GM06990 (cell line): ENCODE results near the gene AIF1.

Experiments used
- DNase-seq: peaks from one replicate; pipeline ENCODE4 v3.0.0-alpha.2; 2011; ENCODE audit not compliant: insufficient read length; ENCODE audit errors: extremely low read depth
- H3K27me3 ChIP-seq: replicated peaks from 2 replicates; pipeline ENCODE4 v1.6.0; 2011; ENCODE audit warnings: low read length; ENCODE audit not compliant: control insufficient read depth, insufficient read depth
- H3K36me3 ChIP-seq: 2 replicates; pipeline ENCODE4 v1.5.1; 2011; ENCODE audit warnings: low read length; ENCODE audit not compliant: control insufficient read depth, insufficient read depth
- H3K4me3 ChIP-seq: replicated peaks from 2 replicates; pipeline ENCODE4 v1.5.1; 2011; ENCODE audit warnings: low read depth, mild to moderate bottlenecking, control low read depth, low read length
- CTCF ChIP-seq: IDR thresholded peaks from 2 replicates; pipeline ENCODE4 v1.5.1; 2011; ENCODE audit warnings: low read length, control low read depth, mild to moderate bottlenecking, inconsistent platforms; ENCODE audit not compliant: insufficient read depth, poor library complexity, severe bottlenecking

Gene AIF1

DNA sequence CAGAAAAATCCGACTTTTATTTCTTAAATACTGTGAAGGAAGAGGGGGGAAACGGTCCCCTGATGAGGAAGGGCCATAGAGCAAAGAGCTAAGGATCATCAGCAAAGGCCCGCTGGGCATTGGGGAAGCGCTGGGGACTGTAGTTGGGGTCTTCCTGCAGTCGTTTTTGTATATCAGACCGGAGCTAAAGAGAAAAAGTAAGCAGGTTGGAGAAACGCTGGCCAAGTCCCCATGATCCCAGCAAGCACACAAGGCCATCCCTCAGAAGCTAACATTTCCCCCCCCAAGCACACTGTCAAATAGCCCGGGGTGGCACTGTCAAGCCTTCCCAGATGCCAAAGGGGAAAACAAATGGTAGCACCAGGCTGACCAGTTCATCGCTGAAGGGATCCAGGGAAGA, 24.0 kb downstream of the AIF1 start:
- Histone ChIP-seq H3K4me3 (no peak overlapping the region), H3K36me3 (peaks cover 64% of the 10 kb centered on the region), H3K27me3 (no peaks in the 10 kb centered on the region)
- TF ChIP-seq CTCF, result no peak
- DNase-seq, result no peak

DNA sequence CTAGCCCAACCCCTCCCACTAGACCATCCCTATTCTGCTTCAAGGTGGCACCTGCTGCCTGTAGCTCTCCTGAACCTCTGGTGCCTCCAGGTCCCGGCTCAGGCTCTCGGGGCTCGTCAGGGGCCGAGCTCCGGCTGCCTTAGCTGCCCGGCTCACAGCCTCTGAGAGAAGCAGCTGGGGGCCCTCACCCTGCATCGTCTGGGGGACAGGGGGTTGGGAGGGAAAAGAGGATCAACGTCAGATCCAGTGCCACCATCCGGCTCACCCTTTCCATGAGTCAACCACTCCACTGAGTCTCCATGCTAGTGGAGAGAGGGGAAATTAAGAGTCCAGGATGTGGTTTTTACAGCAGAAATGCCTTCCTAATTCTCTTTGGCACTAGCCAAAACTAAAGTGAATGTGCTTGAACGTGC, 24.4 kb downstream of the AIF1 start:
- no peak for DNase-seq
- Histone ChIP-seq H3K36me3 (peaks cover 65% of the 10 kb centered on the region), H3K4me3 (no peak overlapping the region), H3K27me3 (no peaks in the 10 kb centered on the region)
- no peak for TF ChIP-seq CTCF

- H3K36me3 ChIP-seq, result peaks cover 63% of the 10 kb centered on the region
- TF ChIP-seq CTCF, result no peak
- no peaks in the 10 kb centered on the region for H3K27me3 ChIP-seq
- H3K4me3 ChIP-seq, result no peak overlapping the region
- DNase-seq, result no peak
These were observed 25.6 kb downstream of the AIF1 start for GRCh38 chr6:31640612-31641011.

GRCh38 chr6:31641370-31641769, 26.3 kb downstream of the AIF1 start:
- H3K27me3 ChIP-seq, result no peaks in the 10 kb centered on the region
- peaks cover 61% of the 10 kb centered on the region for H3K36me3 ChIP-seq
- H3K4me3 ChIP-seq, result no peak overlapping the region
- no peak for DNase-seq
- no peak for TF ChIP-seq CTCF

DNA sequence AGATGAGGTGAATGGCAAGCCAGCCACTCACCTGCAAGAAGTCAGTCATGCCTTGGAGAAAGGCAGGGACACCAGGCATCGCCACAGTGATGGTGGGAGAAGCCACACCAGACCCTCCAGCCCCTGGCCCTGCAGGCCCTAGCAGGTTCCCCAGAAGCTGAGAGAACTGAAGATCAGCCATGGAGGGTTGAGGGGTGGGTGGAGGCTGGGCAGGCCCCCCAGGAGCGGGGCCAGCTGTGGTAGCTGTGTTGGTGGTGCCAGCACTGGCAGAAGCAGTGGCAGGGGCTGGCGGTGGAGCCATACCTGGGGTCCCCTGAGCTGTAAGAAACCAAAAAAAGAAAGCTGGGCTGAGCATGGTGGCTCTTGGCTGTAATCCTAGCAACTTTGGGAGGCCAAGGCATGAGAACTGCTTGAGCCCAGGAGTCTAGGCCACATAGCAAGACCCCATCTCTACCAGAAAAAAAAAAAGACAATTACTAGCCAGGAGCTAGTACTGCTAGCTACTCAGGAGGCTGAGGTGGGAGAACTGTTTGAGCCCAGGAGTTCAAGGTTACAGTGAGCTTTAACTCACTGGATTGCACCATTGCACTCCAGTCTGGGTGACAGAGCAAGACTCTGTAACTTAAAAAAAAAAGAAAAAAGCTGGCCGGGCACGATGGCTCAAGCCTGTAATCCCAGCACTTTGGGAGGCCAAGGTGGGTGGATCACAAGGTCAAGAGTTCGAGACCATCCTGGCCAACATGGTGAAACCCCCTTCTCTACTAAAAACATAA, 27.9 kb downstream of the AIF1 start:
- no peaks in the 10 kb centered on the region for H3K27me3 ChIP-seq
- H3K4me3 ChIP-seq, result no peak overlapping the region
- no peak for TF ChIP-seq CTCF
- no peak for DNase-seq
- peaks cover 56% of the 10 kb centered on the region for H3K36me3 ChIP-seq
